GM18873 (cell line): Measurements from ENCODE around the gene SSBP1.
"Not testable (repeated sequence)": the region's sequence is repeated elsewhere in the genome, so short reads cannot be mapped to it uniquely, and the experiment has no call there.

Experiments used
- ATAC-seq: cut with Tn5 transposase; IDR thresholded peaks from one replicate; pipeline ENCODE4 v1.9.1; 2021; ENCODE audit warnings: mild to moderate bottlenecking, moderate library complexity, moderate number of reproducible peaks; ENCODE audit not compliant: unreplicated experiment, low FRiP score

Gene SSBP1, protein sequence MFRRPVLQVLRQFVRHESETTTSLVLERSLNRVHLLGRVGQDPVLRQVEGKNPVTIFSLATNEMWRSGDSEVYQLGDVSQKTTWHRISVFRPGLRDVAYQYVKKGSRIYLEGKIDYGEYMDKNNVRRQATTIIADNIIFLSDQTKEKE

DNA sequence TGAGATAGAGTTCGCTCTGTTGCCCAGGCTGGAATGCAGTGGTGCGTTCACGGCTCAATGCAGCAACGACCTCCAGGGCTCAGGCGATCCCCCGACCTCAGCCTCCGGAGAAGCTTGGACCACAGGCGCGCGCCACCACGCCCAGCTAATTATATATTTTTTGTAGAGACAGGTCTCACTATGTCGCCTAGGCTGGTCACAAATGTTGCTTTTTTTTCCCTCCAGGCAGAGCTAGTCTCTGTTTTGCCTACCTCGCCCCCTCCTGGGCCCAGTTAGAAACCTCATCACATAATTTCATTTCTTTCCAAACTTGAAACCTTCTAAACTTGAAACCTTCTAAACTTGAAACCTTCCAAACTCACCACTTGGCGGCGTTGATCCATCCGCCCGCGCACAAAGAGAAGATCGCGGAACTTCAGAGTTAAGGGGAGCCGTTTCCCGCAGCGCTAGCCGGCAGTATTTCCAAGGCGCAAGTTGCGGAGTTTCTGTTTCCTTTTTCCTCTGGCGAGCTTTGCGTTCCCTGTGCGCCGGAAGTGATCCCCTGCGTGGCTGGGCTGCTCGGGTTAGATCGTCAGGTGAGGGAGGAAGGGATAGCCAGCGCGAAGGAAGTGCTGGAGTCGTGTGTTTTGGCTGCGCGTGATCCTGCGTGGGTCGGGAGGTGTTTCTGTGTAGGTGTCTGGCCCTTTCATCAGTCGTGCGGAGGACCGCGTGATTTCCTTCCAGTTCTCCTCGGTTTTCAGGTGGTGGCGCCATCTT lies at the start of gene SSBP1:
Gene SSBP1, plus strand, starts transcription at position 523 of the 756 bp plus-strand sequence. CDS start 809 bp downstream, outside the sequence.
- peak; percentile 89 for ATAC-seq

DNA sequence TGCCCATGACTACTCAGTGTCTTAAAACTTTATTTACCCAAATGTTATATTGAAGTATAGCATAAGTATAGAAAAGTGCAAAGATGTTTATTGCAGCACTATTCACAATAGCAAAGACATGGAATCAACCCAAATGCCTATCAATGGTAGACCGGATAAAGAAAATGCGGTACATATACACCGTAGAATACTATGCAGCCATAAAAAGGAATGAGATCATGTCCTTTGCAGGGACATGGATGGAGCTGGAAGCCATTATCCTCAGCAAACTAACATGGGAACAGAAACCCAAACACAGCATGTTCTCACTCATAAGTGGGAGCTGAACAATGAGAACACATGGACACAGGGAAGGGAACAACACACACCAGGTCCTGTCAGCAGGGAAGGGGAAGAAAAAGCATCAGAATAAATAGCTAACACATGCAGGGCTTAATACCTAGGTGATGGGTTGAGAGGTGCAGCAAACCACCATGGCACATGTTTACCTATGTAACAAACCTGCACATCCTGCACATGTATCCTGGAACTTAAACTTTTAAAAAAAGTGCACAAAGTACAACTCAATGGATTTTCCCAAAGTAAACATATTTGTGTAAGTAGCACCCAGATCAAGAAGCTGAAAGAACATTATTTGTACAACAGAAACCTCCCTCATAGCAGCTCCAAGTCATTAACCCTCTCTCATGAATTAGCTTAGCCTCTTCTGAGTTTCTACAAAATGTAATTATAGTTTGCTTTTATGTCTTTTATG lies 48.9 kb upstream of the SSBP1 start:
- ATAC-seq, result not testable (repeated sequence)

DNA sequence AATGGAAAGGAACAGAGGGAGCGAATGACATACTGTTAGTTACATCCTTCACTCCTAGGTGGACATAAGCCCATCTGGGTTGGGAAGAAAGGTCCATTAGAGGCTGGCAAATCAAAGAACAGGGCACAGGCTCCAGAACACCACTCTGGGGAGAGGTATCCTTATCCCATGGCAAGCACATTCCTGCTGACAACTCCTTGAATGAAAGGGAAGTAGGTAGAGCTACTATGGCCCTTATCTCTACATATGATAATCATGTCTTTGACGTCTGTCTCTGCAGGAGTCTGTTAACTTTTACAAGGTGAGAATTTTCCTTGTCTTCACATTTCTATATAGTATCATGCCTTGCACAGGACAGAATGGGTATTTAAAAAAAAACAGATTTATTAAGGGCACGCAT lies 46.6 kb upstream of the SSBP1 start:
- no peak for ATAC-seq

DNA sequence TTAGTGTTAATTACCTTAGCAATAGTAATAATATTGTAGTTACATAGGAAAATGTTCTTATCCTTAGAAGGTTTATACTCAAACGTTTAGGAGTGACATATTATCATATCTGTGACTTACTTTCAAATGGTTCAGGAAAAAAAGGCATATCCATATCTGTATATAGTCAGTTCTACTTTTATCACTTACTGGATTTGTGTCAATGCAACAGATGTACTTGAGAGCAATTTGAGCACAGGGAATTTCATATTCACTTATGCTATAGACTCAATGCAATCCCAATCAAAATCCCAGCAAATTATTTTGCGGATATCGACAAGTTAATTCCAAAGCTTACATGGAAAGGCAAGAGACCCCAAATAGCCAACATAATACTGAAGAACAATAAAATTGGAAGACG lies 46.2 kb upstream of the SSBP1 start:
- ATAC-seq, result no peak

DNA sequence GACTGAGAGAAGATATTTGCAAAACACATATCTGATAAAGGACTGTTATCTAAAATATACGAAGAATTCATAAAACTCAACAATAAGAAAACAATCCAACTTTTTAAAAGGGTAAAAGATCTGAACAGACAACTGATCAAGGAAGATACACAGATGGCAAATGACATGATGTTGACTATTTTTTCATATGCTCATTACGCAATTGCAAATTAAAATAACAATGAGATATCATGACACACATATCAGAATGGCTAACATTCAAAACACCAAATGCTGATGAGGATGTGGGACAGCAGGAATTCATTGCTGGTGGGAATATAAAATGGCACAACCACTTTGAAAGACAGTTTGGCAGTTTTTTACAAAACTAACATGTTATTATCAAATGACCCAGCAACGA lies 45.1 kb upstream of the SSBP1 start:
- ATAC-seq, result no peak

DNA sequence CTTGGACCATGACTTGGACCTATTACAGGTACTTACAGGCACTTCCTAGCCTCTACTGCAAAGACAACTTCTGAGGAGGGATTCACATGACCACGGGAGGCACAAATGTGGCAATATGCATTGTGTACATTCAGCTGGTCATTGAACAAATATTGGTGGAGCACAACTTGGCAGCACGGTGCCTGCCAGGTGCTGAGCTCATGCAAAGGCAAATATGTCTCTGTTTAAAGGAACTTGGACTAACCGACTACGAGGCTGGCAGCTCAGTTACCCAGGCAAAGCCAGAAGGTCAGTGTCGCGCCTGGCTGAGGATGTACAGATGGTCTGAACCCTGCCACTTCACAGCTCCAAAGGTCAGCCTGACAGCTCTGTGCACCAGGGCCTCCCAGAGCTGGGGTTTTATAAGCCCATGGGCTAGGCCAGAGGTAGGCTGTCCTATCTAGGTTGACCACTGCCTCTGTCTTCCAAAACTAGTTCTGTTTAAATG lies 42.3 kb upstream of the SSBP1 start:
- ATAC-seq, result no peak

DNA sequence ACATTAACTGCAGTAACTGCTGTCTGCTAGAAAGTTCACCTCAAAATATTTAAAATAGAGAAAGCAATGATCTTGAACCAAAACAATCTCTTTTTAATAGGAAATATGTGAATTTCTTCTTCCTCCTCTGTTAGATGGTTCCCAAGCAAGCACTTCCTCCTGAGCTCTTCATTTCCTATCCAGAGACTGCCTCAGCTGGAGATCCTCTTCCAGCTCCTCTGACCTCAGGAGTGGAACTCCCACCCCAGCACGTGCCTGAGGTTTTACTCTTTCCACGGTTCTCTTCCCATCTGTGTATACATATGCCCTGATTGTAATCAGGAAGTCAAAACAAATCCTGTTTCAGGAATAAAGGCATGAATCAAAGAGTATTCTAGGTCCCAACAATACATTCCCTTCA lies 41.8 kb upstream of the SSBP1 start:
- ATAC-seq, result no peak

DNA sequence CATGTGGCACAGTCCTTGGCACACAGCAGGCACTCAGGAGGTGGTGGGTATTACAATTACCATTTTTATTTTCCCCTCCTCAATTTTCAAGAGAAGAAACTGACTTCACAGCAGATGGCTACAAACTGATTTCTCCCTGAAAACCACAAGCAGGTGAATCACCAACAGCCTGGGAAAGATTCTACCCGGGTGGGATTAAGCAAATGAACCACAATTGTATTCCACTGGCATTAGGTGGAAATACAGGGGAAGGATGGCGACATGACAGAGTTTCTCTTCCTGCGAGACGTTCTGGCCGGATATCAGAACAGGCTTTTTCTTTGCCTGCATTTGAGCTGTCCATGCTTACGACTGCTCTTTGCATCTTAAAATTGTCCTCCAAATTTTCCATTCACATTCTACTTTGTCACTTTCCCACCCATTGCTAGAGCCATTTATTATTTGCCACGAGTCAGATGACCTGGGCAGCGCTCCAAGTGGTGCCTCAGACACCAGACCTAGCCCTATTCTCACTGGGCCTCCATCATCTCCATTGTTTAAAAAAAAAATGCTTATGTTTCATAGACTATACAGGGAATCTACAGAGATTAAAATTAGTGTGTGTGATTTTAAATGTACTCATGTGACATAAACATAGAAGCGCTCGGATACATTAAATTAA lies 40.8 kb upstream of the SSBP1 start:
- ATAC-seq, result no peak

DNA sequence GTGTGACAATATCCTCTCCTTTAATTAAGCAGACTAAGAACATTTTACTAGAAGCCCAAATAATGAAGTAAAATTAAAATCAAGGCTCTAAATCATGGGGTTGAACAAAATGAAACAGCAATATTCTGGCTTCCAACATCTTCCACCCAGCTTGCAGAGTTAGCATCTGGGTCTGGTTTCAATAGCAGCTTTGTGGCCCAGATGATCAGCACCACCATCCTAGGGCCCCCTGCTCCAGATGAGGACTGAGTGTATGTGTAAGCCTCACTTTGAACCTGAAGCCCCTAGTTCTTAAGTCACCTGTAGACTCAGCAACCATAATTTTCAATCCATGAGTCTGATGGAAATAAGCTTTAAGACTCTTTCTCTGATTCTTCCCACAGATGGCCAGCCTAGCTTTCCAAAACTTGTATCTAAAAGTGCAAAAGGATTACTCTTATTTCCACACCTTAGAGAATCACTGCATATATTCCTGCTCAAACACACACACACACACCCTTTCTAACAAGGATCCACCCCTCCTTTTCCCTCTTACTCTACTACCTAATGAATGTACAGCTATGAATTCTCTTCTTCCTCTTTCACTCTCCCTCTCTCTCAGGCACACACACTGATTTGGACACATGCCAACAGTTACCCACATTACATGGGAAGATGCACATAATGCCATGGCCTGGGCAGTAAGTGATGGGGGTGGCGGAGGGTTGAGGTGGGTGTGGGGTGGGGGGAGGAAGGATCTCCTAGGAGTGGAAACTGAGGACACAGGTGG lies 39.7 kb upstream of the SSBP1 start:
- ATAC-seq, result no peak

DNA sequence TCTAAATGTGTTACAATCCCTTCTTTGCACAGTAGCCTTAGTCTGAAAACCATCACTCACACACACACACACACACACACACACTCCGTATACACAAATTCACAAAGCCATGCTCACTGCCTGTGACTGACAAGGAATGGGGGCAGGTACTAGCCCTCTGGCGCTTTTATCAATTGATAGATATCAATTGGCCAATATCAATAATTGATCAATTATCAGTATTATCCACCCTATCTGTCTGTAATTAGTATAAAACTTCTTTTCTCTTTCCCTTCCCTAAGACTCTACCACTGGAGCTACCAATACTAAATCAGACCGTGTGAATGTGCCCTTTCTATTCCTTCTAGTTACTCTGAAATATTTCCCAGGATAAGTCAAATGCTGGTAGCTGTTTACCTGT lies 38.3 kb upstream of the SSBP1 start:
- ATAC-seq, result no peak

DNA sequence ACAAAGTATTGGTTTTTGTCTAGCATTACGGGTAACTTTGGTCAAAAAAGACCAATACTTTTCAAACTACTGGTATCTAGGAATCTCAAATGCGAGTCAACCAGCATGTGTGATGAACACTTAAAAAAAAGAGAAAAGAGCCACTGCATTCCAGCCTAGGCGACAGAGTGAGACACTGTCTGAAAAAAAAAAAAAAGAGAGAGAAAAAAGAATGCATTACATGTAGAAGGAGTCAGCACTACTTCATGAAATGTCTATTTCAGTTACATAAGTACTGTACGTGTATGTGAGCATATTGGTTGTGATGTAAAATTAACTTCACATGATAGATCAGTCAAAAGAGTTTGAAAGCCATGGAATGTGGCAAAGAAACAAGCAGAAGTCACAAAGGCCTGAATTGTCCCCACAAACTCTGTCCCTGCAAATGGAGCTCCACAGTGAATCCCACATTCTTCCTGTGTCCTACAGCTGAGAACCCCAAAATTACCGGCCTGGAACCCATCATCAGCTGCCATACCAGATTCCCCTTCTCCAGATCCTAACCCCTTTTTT lies 37.8 kb upstream of the SSBP1 start:
- no peak for ATAC-seq

DNA sequence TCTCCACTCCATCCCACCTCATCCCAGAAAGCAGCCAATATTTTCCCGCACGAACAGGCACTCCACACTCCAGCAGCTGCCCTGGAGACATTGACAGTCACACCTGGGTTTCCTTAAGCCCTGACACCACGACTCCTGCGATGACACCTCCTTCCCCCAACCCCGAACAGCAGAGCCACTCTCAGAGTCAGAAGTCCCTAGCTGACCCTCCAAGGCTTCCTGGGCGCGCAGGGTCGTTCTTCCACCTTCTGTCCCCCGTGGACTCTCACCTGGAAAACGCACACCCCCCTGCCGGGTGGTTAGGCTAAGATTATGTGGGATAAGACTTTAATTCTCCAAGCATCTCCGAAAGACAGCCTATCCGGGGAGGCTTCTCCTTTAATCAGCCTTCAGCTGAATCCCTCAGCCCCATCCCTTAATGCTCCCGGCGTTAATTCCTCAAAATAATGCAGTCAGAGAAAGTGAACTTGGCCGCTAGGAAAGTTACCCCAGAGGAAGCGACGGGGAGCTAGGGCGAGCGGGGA lies 37.2 kb upstream of the SSBP1 start:
- ATAC-seq, result no peak

DNA sequence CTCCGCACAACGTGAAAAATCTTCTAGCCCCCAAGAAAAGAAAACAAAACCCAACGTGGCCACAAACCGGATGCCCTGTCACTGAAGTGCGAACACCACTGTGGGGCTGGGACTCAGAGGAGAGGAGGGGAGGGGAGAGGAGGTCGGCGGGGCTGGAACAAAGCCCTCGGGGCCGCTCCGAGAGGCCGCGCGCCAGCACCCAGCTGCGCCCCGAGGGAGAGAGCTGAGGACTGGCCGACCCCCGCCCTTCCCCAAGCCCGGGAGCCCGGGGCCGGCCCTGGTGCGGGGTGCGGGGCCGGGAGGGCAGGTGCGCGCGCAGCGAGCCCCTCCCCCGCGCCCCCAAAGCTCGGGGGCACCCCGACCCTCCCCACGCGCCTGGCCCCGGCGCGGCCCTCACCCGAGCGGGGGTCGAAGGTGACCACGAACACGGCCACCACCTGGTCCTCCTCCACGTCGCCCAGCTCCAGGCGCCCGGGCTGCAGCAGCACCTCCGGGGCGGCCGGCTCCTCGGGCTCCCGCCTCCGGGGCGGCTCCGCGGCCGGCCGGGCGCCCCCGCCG lies 36.6 kb upstream of the SSBP1 start:
- peak; percentile 54 for ATAC-seq

DNA sequence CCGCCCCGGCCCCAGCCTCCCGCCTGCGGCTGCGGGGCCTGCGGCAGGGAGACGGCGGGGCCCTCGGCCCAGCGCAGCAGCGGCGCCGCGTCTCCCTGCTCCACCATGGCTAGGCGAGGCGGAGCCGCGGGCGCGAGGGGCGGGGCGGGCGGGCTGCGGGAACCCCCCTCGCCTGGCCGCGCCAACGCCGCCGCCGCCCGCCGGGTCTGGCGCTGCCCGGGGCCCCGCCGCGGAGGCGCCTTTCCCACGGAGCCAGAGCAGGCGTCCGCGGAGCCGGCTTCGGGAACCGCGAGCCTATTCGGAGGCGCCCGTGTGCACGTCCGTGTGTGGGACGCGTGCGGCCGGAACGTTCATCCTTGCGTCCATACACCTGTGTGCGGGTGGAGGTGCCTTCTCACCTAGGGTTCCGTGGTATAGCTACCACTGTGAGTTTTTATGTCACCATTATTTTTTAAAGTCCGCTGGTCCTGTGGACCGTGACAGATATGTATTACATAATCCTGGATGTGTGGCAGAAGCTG lies 36.1 kb upstream of the SSBP1 start, which contains the start of gene DENND11:
Gene DENND11, minus strand, starts transcription at position 120 of the 521 bp plus-strand sequence. Its CDS starts 13 bp downstream, at position 107.
- peak; percentile 53 for ATAC-seq

DNA sequence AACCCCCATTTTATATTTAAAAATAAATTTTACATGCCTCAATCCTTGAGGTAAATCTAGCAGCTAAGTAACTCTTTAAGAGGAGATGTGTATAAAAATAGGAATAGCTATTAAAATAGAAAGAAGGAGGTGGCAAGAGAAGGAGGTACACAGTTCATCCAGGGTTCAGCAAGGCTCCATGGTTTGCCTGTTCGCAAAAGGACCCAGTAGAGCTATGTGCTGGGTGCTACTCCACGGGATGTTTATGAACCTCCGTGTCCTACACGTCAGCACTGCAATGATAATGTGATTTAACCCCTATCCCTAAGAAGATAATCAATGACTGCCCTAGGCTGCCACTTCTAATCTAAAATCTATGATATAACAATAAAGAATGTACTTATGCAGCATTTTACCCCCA lies 35.3 kb upstream of the SSBP1 start:
- no peak for ATAC-seq

DNA sequence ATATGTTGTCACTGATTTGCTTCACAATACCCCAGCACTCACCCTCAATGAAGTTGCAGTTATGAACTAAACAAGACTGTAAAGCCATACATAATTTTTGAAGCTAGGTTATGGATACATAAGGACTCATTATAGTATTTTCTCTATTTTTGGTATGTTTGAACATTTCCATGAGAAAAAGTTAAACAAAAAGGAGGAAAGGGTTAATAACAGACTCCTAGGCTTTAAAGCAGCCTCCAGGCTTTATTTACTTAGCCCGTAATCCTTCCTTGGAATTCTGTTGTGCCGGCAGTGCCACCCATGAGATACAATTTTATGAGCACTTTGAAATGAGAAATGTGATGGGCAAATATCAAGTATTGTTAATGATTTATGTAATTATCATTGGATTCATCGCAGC lies 34.0 kb upstream of the SSBP1 start:
- no peak for ATAC-seq

DNA sequence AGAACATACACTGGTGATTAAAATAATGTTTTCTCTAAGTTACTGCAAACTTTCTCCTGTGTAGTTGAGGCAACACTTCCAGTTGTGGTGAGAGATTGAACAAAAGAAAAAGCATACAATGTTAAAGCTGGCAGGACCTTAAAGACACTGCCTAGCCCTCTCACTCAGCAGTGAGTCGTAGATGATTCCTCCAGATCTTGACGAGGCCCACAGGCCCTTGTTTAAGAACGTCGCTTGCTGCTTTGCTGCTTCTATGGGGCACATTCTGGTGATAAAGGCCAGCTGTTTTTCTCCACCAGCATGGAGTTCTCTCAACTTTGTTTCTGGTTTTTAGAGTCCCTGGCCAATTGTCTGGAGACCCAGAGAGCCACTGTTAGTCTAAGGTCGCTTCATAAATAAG lies 33.4 kb upstream of the SSBP1 start:
- ATAC-seq, result no peak

DNA sequence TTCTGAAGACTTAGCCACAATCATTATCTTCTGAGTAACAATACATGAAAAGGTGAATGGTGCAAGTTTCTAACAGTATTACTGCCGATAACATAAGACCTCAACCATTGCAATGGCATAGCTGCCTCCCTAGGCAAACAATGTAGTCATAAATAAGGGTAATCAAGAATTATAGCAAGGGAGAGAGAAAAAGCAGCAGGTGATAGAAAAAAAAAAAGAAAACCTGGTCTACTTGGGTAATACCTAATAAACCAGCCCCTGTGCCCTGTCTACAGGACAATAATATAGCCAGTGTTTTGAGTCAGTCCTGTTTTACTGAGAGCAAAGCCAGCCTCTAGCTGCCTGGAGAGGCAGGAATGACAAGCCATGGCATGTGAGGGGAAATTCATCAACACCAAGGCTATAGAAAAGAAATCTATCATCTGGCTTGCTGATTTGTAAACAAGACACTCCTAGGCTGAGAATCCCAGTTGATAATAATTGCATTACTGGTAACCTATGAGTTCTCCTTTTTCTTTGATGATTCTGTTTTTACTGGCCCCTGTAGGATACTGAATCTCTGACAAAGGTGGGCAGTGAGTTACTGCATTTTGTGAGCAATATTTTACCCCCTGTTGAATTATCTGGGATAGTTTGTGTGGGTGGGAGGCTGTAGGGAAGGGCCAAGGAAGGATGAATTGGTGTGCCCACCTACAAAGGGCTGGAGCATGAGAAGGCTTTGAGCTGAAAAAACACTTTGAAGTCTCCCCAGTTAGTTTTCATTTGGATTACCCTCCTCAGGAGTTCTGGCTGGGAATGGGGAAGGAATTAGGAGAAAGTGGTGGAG lies 31.7 kb upstream of the SSBP1 start:
- no peak for ATAC-seq
